Vagina (tissue), 2 donors: ENCODE results near the gene DDX39B. TPM values are rescaled to one million over a fixed set of nuclear protein-coding genes. Genes with fewer than 3 reads are reported as not detected.

Experiments used
- DNase-seq, 2 donors: peaks; one replicate each; pipeline ENCODE4 v3.0.0-alpha.2; 2017; ENCODE audit errors: extremely low spot score in 2 of 2
- H3K27ac ChIP-seq: fragments of 200-600 bp; sonication (generic); one replicate; pipeline ENCODE4 v1.5.1; 2019
- H3K27me3 ChIP-seq: fragments of 200-600 bp; sonication (generic); one replicate; pipeline ENCODE4 v1.5.1; 2019
- H3K36me3 ChIP-seq, 2 donors: fragments of 200-600 bp; sonication (generic); one replicate each; pipeline ENCODE4 v1.5.1; 2017 to 2019
- H3K4me1 ChIP-seq: fragments of 200-600 bp; sonication (generic); one replicate; pipeline ENCODE4 v1.5.1; 2019
- H3K4me3 ChIP-seq, 2 donors: fragments of 200-600 bp; sonication (generic); 1 replicate in 1 of 2; 2 replicates in 1 of 2; pipeline ENCODE4 v1.5.1; 2016 to 2019
- H3K9me3 ChIP-seq: fragments of 200-600 bp; sonication (generic); one replicate; pipeline ENCODE4 v1.5.1; 2019
- POLR2A ChIP-seq, 2 donors: fragments of 450-650 bp; IDR thresholded peaks; one replicate each; pipeline ENCODE4 v1.6.1; 2017; ENCODE audit warnings: antibody characterized with exemption in 2 of 2, mild to moderate bottlenecking in 2 of 2, moderate library complexity in 2 of 2
- POLR2AphosphoS5 ChIP-seq, 2 donors: sonication (generic); formaldehyde crosslinking; IDR thresholded peaks; one replicate each; pipeline ENCODE4 v1.9.0; 2017; ENCODE audit warnings: antibody characterized with exemption in 2 of 2, mild to moderate bottlenecking in 2 of 2, low read depth in 1 of 2; ENCODE audit not compliant: insufficient read depth in 1 of 2
- intact Hi-C: fragments of 100-400 bp; cut with DNase I; formaldehyde crosslinking; loops from one replicate; pipeline ENCODE4 v1.15.1; 2023
- total RNA-seq: library from RNA; depleted of rRNA; stranded (reverse); fragments of >200 nt; gene quantifications from one replicate; pipeline ENCODE4 v1.2.3, GENCODE V29; 2016
- TF ChIP-seq, protein P1 (sequence below), 3 experiments: fragments of 450-650 bp in 2 of 3; fragments of 200-600 bp in 1 of 3; sonication (generic) in 1 of 3; IDR thresholded peaks; one replicate each; pipeline ENCODE4 v1.5.1; 2017 to 2019; ENCODE audit warnings: antibody characterized with exemption in 3 of 3, mild to moderate bottlenecking in 2 of 3, moderate library complexity in 2 of 3

Gene DDX39B
- total RNA-seq, 1 donor from 2014 or later = 299 TPM

DNA sequence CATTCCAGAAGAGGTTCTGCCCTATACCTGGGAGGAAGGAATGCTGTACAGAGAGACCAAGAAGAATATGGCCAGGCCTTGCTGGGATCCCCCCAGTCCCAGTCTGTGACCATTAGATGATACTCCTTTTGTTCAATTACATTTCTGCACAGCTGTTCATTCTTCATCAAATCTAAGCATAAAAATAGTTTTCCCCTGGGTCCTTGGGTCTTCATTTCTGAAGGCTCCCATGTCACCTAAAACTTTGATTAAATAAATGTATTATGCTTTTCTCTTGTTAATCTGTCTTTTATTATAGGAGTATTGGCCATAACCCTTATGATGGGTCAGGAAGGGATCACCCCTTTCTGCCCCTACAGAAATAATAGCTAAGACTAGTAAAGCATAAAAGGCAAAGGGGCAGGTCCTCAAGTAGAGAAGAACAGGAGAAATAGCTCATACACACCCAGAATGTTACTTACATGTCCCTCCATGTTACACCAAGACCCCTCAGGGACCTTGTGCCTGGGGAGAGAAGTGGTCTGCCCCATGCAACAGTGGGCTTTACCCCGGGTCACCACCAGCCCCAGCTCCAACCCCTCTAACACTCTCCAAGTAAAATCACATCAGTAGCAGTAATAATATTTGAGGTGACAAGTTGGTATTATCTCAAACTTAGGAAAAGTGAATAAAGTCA, 28.2 kb upstream of the DDX39B start:
- no peak overlapping the region for H3K27ac ChIP-seq
- no peak overlapping the region for H3K4me3 ChIP-seq
- TF ChIP-seq POLR2A (IDR thresholded peaks at IDR 0.05) = no peak
- no peak for TF ChIP-seq POLR2AphosphoS5 (IDR thresholded peaks at IDR 0.05; ENCODE audit: insufficient read depth in 1 of 2, low read depth in 1 of 2)
- TF ChIP-seq, protein P1, sequence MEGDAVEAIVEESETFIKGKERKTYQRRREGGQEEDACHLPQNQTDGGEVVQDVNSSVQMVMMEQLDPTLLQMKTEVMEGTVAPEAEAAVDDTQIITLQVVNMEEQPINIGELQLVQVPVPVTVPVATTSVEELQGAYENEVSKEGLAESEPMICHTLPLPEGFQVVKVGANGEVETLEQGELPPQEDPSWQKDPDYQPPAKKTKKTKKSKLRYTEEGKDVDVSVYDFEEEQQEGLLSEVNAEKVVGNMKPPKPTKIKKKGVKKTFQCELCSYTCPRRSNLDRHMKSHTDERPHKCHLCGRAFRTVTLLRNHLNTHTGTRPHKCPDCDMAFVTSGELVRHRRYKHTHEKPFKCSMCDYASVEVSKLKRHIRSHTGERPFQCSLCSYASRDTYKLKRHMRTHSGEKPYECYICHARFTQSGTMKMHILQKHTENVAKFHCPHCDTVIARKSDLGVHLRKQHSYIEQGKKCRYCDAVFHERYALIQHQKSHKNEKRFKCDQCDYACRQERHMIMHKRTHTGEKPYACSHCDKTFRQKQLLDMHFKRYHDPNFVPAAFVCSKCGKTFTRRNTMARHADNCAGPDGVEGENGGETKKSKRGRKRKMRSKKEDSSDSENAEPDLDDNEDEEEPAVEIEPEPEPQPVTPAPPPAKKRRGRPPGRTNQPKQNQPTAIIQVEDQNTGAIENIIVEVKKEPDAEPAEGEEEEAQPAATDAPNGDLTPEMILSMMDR (IDR thresholded peaks at IDR 0.05) = no peak
- H3K27me3 ChIP-seq = no peaks in the 10 kb centered on the region
- H3K36me3 ChIP-seq = no peaks in the 10 kb centered on the region
- H3K9me3 ChIP-seq = no peaks in the 10 kb centered on the region
- H3K4me1 ChIP-seq = no peaks in the 10 kb centered on the region
- no peak for DNase-seq
- intact Hi-C loops = no loop called here

DNA sequence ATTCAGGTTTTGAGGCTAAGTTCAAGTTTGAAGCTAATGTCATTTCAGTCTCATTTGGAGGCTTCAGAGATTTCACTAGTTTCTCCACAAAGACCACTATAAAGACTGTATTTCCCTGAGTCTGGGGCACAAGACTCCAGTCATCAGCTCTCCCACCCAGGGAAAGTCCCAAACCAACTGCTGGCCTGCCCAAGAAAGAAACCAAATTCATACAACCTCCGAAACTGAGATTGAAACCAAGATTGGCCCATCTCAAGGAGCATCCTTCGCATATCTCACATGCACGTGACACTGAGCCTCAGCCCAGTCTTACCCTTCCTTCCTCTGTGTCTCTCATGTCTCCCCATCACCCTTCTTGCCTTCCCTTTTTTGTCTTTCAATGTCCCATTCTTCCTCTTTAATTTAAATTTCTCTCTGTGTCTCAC, 26.7 kb upstream of the DDX39B start:
- DNase-seq = no peak
- no peaks in the 10 kb centered on the region for H3K36me3 ChIP-seq
- intact Hi-C loops = no loop called here
- no peaks in the 10 kb centered on the region for H3K4me1 ChIP-seq
- H3K27ac ChIP-seq = no peak overlapping the region
- TF ChIP-seq, protein P1 (IDR thresholded peaks at IDR 0.05) = no peak
- no peak for TF ChIP-seq POLR2A (IDR thresholded peaks at IDR 0.05)
- no peak for TF ChIP-seq POLR2AphosphoS5 (IDR thresholded peaks at IDR 0.05; ENCODE audit: insufficient read depth in 1 of 2, low read depth in 1 of 2)
- no peaks in the 10 kb centered on the region for H3K27me3 ChIP-seq
- H3K4me3 ChIP-seq = no peak overlapping the region
- no peaks in the 10 kb centered on the region for H3K9me3 ChIP-seq

DNA sequence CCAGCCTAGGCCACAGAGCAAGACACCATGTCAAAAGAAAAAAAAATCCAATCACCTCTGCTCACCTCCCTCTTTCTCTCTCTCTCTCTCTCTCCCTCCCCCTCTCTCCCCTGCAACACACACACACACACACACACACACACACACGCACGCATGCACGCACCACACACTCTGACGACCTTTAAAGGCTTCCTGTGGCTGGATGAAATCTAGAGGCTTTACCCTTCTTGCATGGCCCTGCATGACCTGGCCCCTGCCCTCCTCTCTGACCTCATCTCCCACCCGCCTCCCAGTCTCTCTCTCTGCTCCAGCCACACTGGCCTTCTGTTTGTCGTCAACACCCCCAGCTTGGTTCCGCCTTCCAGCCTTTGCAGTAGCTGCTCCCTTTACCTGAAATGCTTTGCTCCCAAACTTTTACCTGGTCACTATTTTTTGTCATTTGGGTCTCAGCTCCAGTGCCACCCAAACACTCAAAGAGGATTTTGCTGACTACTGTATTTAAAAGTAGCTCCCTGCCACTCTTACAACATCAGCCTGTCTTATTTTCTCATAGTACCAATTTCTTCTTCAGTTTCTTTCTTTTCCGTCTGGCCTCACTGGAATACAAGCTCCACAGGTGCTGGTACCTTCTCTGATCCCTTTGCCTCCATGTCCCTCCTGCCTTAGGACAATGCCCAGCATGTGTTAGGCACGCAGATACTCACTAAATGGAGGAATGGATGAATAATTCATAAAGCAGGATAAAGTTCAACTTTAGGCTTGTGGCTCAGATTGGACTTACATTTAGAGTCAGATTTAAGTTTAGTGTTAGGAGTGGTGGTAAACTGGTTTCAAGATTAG, 25.9 kb upstream of the DDX39B start:
- intact Hi-C loops = no loop called here
- H3K4me1 ChIP-seq = no peaks in the 10 kb centered on the region
- H3K9me3 ChIP-seq = no peaks in the 10 kb centered on the region
- no peak overlapping the region for H3K4me3 ChIP-seq
- no peak overlapping the region for H3K27ac ChIP-seq
- no peak for DNase-seq
- H3K27me3 ChIP-seq = no peaks in the 10 kb centered on the region
- no peaks in the 10 kb centered on the region for H3K36me3 ChIP-seq
- TF ChIP-seq POLR2AphosphoS5 (IDR thresholded peaks at IDR 0.05; ENCODE audit: insufficient read depth in 1 of 2, low read depth in 1 of 2) (no peak), POLR2A (IDR thresholded peaks at IDR 0.05) (no peak)
- TF ChIP-seq, protein P1 (IDR thresholded peaks at IDR 0.05) = no peak

DNA sequence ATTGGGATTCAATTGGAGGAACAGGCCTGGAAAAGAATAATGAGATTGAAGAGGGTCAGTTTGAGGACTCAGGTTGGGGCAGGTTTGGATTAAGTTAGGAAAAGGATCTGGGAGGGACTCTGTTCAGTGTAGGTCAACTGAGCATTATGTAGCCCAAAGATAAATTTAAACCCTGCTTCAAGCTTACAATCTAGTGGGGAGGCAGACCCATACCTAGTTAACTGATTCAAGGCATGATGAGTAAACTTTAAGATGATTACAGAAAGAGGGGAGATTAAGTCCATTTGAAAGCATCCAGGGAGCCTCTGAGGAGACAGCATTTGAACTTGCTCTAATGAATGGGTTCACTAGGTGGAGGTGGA, 18.9 kb upstream of the DDX39B start:
- H3K4me1 ChIP-seq = peaks cover 23% of the 10 kb centered on the region
- no peaks in the 10 kb centered on the region for H3K9me3 ChIP-seq
- intact Hi-C loops = no loop called here
- H3K4me3 ChIP-seq = no peak overlapping the region
- TF ChIP-seq POLR2AphosphoS5 (IDR thresholded peaks at IDR 0.05; ENCODE audit: insufficient read depth in 1 of 2, low read depth in 1 of 2) (no peak), POLR2A (IDR thresholded peaks at IDR 0.05) (no peak)
- TF ChIP-seq, protein P1 (IDR thresholded peaks at IDR 0.05) = no peak
- no peaks in the 10 kb centered on the region for H3K27me3 ChIP-seq
- H3K36me3 ChIP-seq = peaks cover 0 to 31% of the 10 kb centered on the region in 2 donors
- DNase-seq = no peak
- H3K27ac ChIP-seq = peak overlapping the region; percentile 18
